ENCODE measurements around the gene F5. TPM values are rescaled to one million over a fixed set of nuclear protein-coding genes. Genes with fewer than 3 reads are reported as not detected.

The F5 gene
- total and polyA plus RNA-seq, 9 of the 15 experiments (the other 6 are each of a cell fraction or from before 2014, with no cell fraction given) = 0.03 to 0.13 TPM; not detected in 7

GRCh38 chr1:169588112-169588511, 1.8 kb upstream of the F5 start:
- DNase-seq (ENCODE audit: extremely low read depth in 1 of 4, low spot score in 3 of 4) (no peak), ATAC-seq (no peak), FAIRE-seq (no peak)
- 0% methylated on average over 1 of the region's 1 CpG for WGBS (ENCODE audit: insufficient coverage, low coverage, missing lambda C conversion rate)
- Histone ChIP-seq H3K9ac (ENCODE audit: insufficient read depth in 1 of 2, low read depth in 2 of 2, low read length in 2 of 2) (no peak overlapping the region), H3K9me3 (replicated peaks; ENCODE audit: control insufficient read depth, insufficient read depth, low read depth, low read length) (no peaks in the 10 kb centered on the region), H3K79me2 (ENCODE audit: control insufficient read depth, insufficient read depth, low read length) (no peaks in the 10 kb centered on the region), H3K9me1 (ENCODE audit: control insufficient read depth, insufficient read depth, low read length) (no peaks in the 10 kb centered on the region), H3K4me2 (ENCODE audit: insufficient read depth, low read length) (no peak overlapping the region), H3K27me3 (ENCODE audit: control insufficient read depth in 2 of 2, insufficient read depth in 2 of 2, low read length in 2 of 2) (peaks cover 4 to 9% of the 10 kb centered on the region in 2 experiments; a peak in 1 of 5 replicates), H3K4me3 (no peak overlapping the region), H3K36me3 (ENCODE audit: control insufficient read depth, insufficient read depth, low read length) (no peaks in the 10 kb centered on the region), H3K4me1 (replicated peaks in 1 of 2; ENCODE audit: control insufficient read depth in 2 of 2, insufficient read depth in 2 of 2, low read length in 2 of 2) (peaks cover 0 to 4% of the 10 kb centered on the region in 2 experiments; a peak in 1 of 5 replicates), H3K27ac (ENCODE audit: extremely low read depth, low read depth, low read length) (no peak overlapping the region), H4K20me1 (replicated peaks; ENCODE audit: control insufficient read depth, insufficient read depth, low read length) (no peaks in the 10 kb centered on the region), H2AFZ (ENCODE audit: low read depth, low read length) (no peak overlapping the region)
- BruUV-seq (replicated peaks) = no TSS peak
- intact Hi-C loops (cut with micrococcal nuclease) = loop anchor here (5.0 kb wide), 1 partner anchor 124 kb away; the partner anchor contains the start of gene SELL
- in situ Hi-C loops (cut with MboI) = no loop called here
- ChIA-PET CTCF (ENCODE audit: low intra/inter-chr PET ratio) (no interaction called here), POLR2A (interaction anchor here (0.6 kb wide), 1 partner anchor 461 kb away, joined by 3 read pairs; no protein-coding TSS in a partner anchor)
- TF ChIP-seq NFE2 (IDR thresholded peaks at IDR 0.05; ENCODE audit: low read depth) (no peak), ZNF740 (CRISPR knock-in tag; IDR thresholded peaks at IDR 0.05) (no peak), ZNF740 (tag; IDR thresholded peaks at IDR 0.05) (no peak), POLR2H (tag; IDR thresholded peaks at IDR 0.05; ENCODE audit: low read depth) (no peak), THAP7 (CRISPR knock-in tag; IDR thresholded peaks at IDR 0.05) (no peak), ELF2 (CRISPR knock-in tag; IDR thresholded peaks at IDR 0.05) (no peak), KDM4B (IDR thresholded peaks at IDR 0.05; ENCODE audit: borderline replicate concordance in 2 of 2, low read depth in 1 of 2) (no peak), SIX5 (IDR thresholded peaks at IDR 0.05; ENCODE audit: borderline replicate concordance in 1 of 2, insufficient read depth in 1 of 2, low read depth in 1 of 2, low read length in 2 of 2) (no peak), ZNF175 (CRISPR knock-in tag; IDR thresholded peaks at IDR 0.05; ENCODE audit: low read depth) (no peak), COPS2 (conservative IDR thresholded peaks at IDR 0.05) (no peak), NFE2L1 (tag; IDR thresholded peaks at IDR 0.05; ENCODE audit: borderline replicate concordance, low read depth) (no peak), HEY1 (CRISPR knock-in tag; IDR thresholded peaks at IDR 0.05; ENCODE audit: borderline replicate concordance) (no peak), YY1 (IDR thresholded peaks at IDR 0.05; ENCODE audit: borderline replicate concordance in 1 of 3, control insufficient read depth in 1 of 3, extremely low read depth in 1 of 3, insufficient read depth in 3 of 3, insufficient read length in 1 of 3, insufficient replicate concordance in 2 of 3, low read depth in 1 of 3, low read length in 2 of 3) (no peak), ZBTB11 (CRISPR knock-in tag; IDR thresholded peaks at IDR 0.05) (no peak)
